SK-N-SH (cell line): Measurements from ENCODE around the gene CPED1. TPM values are rescaled to one million over a fixed set of nuclear protein-coding genes. Genes with fewer than 3 reads are reported as not detected.

Source experiments
- CTCF ChIA-PET: fragments of 300-600, 350-600 bp; formaldehyde crosslinking; extraction: SDS; loops from one replicate; lab custom pipeline; 2021; lab: Yijun Ruan, JAX
- POLR2A ChIA-PET: fragments of 350-600 bp; sonication (Branson Sonifier 250); formaldehyde crosslinking; extraction: SDS; loops from one replicate; lab custom pipeline; 2020; ENCODE audit warnings: antibody characterized with exemption, inconsistent platforms; lab: Yijun Ruan, JAX
- DNase-seq: peaks from one replicate; pipeline ENCODE4 v3.0.0; 2012
- H2AFZ ChIP-seq: fragments of 200-600 bp; sonication (generic); 2 replicates; pipeline ENCODE4 v1.8.1; 2016; ENCODE audit warnings: antibody characterized with exemption, mild to moderate bottlenecking, low read depth
- H3F3A ChIP-seq: fragments of 200-600 bp; sonication (generic); replicated peaks from 2 replicates; pipeline ENCODE3; 2016; ENCODE audit warnings: antibody characterized with exemption, mild to moderate bottlenecking; ENCODE audit not compliant: insufficient read depth
- H3K27ac ChIP-seq, 2 experiments: fragments of 200-500 bp in 1 of 2; fragments of 200-600 bp in 1 of 2; sonication (Bioruptor generic) in 1 of 2; sonication (generic), shearing (Covaris generic) in 1 of 2; 2 replicates each; pipeline versions ENCODE4 v1.5.1 to v1.6.1; 2014 to 2016; ENCODE audit warnings: low read depth in 2 of 2, inconsistent platforms in 1 of 2, low read length in 1 of 2, mild to moderate bottlenecking in 1 of 2, mixed read lengths in 1 of 2
- H3K27me3 ChIP-seq: fragments of 200-600 bp; sonication (generic), shearing (Covaris generic); 2 replicates; pipeline ENCODE4 v1.6.1; 2016; ENCODE audit warnings: mixed run types; ENCODE audit not compliant: insufficient read depth
- H3K36me3 ChIP-seq, 2 experiments: fragments of 200-500 bp in 1 of 2; fragments of 200-600 bp in 1 of 2; sonication (Bioruptor generic) in 1 of 2; sonication (generic) in 1 of 2; replicated peaks in 1 of 2; 2 replicates each; pipeline versions ENCODE3 to v1.5.1; 2014 to 2016; ENCODE audit warnings: low read length in 1 of 2, mild to moderate bottlenecking in 1 of 2; ENCODE audit not compliant: insufficient read depth in 2 of 2, control insufficient read depth in 1 of 2
- H3K4me1 ChIP-seq, 2 experiments: fragments of 200-500 bp in 1 of 2; fragments of 200-600 bp in 1 of 2; sonication (Bioruptor generic) in 1 of 2; sonication (generic), shearing (Covaris generic) in 1 of 2; 2 replicates each; pipeline versions ENCODE4 v1.5.1 to v1.6.1; 2014 to 2016; ENCODE audit warnings: low read depth in 1 of 2, low read length in 1 of 2, mixed run types in 1 of 2; ENCODE audit not compliant: insufficient read depth in 2 of 2, control insufficient read depth in 1 of 2
- H3K4me2 ChIP-seq: fragments of 200-600 bp; sonication (generic), shearing (Covaris generic); 2 replicates; pipeline ENCODE4 v1.6.1; 2017; ENCODE audit warnings: mixed run types
- H3K4me3 ChIP-seq, 2 experiments: fragments of 200-500 bp in 1 of 2; fragments of 200-600 bp in 1 of 2; sonication (Bioruptor generic) in 1 of 2; sonication (generic), shearing (Covaris generic) in 1 of 2; 2 replicates each; pipeline versions ENCODE4 v1.5.1 to v1.8.1; 2014 to 2016; ENCODE audit warnings: low read depth in 2 of 2, inconsistent platforms in 1 of 2, low read length in 1 of 2, mild to moderate bottlenecking in 1 of 2, mixed read lengths in 1 of 2, moderate library complexity in 1 of 2
- H3K79me2 ChIP-seq: fragments of 200-600 bp; sonication (generic); 2 replicates; pipeline ENCODE4 v1.8.1; 2017; ENCODE audit warnings: mild to moderate bottlenecking; ENCODE audit not compliant: insufficient read depth
- H3K9ac ChIP-seq: fragments of 200-600 bp; sonication (generic); 2 replicates; pipeline ENCODE4 v1.6.1; 2017; ENCODE audit warnings: mixed run types
- H3K9me2 ChIP-seq: fragments of 200-600 bp; sonication (generic); 2 replicates; pipeline ENCODE4 v1.6.1; 2017; ENCODE audit warnings: mixed run types
- H3K9me3 ChIP-seq: fragments of 200-600 bp; sonication (generic); 2 replicates; pipeline ENCODE4 v1.6.1; 2017; ENCODE audit warnings: mixed run types, mild to moderate bottlenecking, moderate library complexity
- H4K20me1 ChIP-seq: fragments of 200-600 bp; sonication (generic); 2 replicates; pipeline ENCODE4 v1.6.1; 2017; ENCODE audit warnings: mild to moderate bottlenecking, mixed run types; ENCODE audit not compliant: insufficient read depth
- ELF1 ChIP-seq: IDR thresholded peaks from 2 replicates; pipeline ENCODE4 v1.4.0; 2012
- EP300 ChIP-seq, 2 experiments: IDR thresholded peaks; 2 replicates each; pipeline versions ENCODE4 v1.4.0 to v1.6.1; 2012; ENCODE audit warnings: borderline replicate concordance in 1 of 2, low read depth in 1 of 2, low read length in 1 of 2
- JUND ChIP-seq: IDR thresholded peaks from 2 replicates; pipeline ENCODE4 v1.4.0; 2012
- MEF2A ChIP-seq: IDR thresholded peaks from 2 replicates; pipeline ENCODE4 v1.4.0; 2012; ENCODE audit warnings: low read depth, borderline replicate concordance
- MXI1 ChIP-seq: IDR thresholded peaks from 2 replicates; pipeline ENCODE4 v1.6.1; 2012; ENCODE audit warnings: mild to moderate bottlenecking, low read depth, low read length, improper control_type of control experiment
- POLR2AphosphoS5 ChIP-seq: IDR thresholded peaks from 2 replicates; pipeline ENCODE4 v1.6.1; 2012; ENCODE audit warnings: low read depth, low read length
- RAD21 ChIP-seq: IDR thresholded peaks from 2 replicates; pipeline ENCODE4 v1.6.1; 2012; ENCODE audit warnings: mild to moderate bottlenecking, low read length
- RXRA ChIP-seq: IDR thresholded peaks from 2 replicates; pipeline ENCODE4 v1.4.0; 2012; ENCODE audit warnings: low read depth, mild to moderate bottlenecking, borderline replicate concordance
- SMC3 ChIP-seq: IDR thresholded peaks from 2 replicates; pipeline ENCODE4 v1.6.1; 2012; ENCODE audit warnings: low read depth, low read length, improper control_type of control experiment
- TEAD4 ChIP-seq: IDR thresholded peaks from 2 replicates; pipeline ENCODE4 v1.4.0; 2012; ENCODE audit warnings: mild to moderate bottlenecking, borderline replicate concordance; ENCODE audit not compliant: insufficient read depth
- YY1 ChIP-seq: IDR thresholded peaks from 2 replicates; pipeline ENCODE4 v1.4.0; 2012; ENCODE audit warnings: low read depth, mild to moderate bottlenecking
- WGBS: methylation state at CpG from one replicate; pipeline ENCODE4 v1.1.6; 2017; ENCODE audit warnings: low lambda C conversion rate; 5-methylcytosine and 5-hydroxymethylcytosine counted together
- polyA plus RNA-seq, 3 experiments: library from polyadenylated mRNA; depleted of rRNA; stranded (reverse); fragments of >200 nt; gene quantifications; 2 replicates each; pipeline ENCODE4 v1.2.3, GENCODE V29; 2012
- TF ChIP-seq, protein P1 (sequence below): IDR thresholded peaks from 2 replicates; pipeline ENCODE4; 2012
- TF ChIP-seq, protein P2 (sequence below): IDR thresholded peaks from 2 replicates; pipeline ENCODE4 v1.6.1; 2012; ENCODE audit warnings: mild to moderate bottlenecking, low read depth, low read length, moderate library complexity
- TF ChIP-seq, protein P3 (sequence below): IDR thresholded peaks from 2 replicates; pipeline ENCODE4 v1.4.0; 2012; ENCODE audit warnings: low read depth, borderline replicate concordance
- TF ChIP-seq, protein P4 (sequence below): fragments of 150-350 bp; IDR thresholded peaks from 2 replicates; pipeline ENCODE4 v1.6.1; 2016; ENCODE audit warnings: mild to moderate bottlenecking, low read depth, low read length

Gene CPED1
- polyA plus RNA-seq, 1 of the 3 experiments (the other 2 are of a cell fraction) = 4.4 TPM

DNA sequence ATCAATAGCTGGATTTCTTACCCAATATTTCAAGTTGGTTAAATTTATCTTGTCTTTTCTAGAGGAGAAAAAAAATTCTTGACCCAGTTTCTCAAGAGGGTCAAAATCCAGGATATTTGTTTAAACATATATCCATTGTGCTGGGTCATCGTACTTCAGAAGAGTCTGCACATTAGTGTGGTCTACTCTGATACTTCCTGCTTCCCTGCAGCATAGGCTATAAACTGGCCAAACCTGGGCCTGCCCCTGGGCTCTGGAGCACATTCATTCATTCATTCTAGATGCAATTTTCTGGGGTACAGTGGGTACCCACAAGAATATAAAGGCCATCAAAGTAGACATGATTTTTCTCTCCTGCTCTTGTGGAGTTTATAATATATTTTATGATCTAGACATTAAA is 198.2 kb downstream of the CPED1 start:
- Histone ChIP-seq H2AFZ (no peak overlapping the region), H3K9ac (no peak overlapping the region), H3K4me1 (peaks cover 0 to 3% of the 10 kb centered on the region in 2 experiments; a peak in 1 of 4 replicates), H3K36me3 (no peaks in the 10 kb centered on the region), H3K9me2 (no peaks in the 10 kb centered on the region), H3F3A (no peaks in the 10 kb centered on the region), H3K27ac (no peak overlapping the region), H3K79me2 (no peaks in the 10 kb centered on the region), H3K4me3 (no peak overlapping the region), H3K9me3 (no peaks in the 10 kb centered on the region), H3K27me3 (no peaks in the 10 kb centered on the region), H4K20me1 (no peaks in the 10 kb centered on the region), H3K4me2 (no peak overlapping the region)
- CTCF ChIA-PET = interaction anchor here (1.0 kb wide), 1 partner anchor 143 kb away, joined by 4 read pairs; no protein-coding TSS in a partner anchor
- TF ChIP-seq MEF2A (no peak), RAD21 (no peak), SMC3 (no peak), YY1 (no peak), RXRA (no peak), JUND (no peak), TEAD4 (no peak), ELF1 (no peak), MXI1 (no peak), POLR2AphosphoS5 (no peak), EP300 (IDR thresholded peaks at IDR 0.05; ENCODE audit: borderline replicate concordance in 1 of 2, low read depth in 1 of 2, low read length in 1 of 2) (no peak)
- TF ChIP-seq, protein P1, sequence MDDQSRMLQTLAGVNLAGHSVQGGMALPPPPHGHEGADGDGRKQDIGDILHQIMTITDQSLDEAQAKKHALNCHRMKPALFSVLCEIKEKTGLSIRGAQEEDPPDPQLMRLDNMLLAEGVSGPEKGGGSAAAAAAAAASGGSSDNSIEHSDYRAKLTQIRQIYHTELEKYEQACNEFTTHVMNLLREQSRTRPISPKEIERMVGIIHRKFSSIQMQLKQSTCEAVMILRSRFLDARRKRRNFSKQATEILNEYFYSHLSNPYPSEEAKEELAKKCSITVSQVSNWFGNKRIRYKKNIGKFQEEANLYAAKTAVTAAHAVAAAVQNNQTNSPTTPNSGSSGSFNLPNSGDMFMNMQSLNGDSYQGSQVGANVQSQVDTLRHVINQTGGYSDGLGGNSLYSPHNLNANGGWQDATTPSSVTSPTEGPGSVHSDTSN = no peak
- TF ChIP-seq, protein P2, sequence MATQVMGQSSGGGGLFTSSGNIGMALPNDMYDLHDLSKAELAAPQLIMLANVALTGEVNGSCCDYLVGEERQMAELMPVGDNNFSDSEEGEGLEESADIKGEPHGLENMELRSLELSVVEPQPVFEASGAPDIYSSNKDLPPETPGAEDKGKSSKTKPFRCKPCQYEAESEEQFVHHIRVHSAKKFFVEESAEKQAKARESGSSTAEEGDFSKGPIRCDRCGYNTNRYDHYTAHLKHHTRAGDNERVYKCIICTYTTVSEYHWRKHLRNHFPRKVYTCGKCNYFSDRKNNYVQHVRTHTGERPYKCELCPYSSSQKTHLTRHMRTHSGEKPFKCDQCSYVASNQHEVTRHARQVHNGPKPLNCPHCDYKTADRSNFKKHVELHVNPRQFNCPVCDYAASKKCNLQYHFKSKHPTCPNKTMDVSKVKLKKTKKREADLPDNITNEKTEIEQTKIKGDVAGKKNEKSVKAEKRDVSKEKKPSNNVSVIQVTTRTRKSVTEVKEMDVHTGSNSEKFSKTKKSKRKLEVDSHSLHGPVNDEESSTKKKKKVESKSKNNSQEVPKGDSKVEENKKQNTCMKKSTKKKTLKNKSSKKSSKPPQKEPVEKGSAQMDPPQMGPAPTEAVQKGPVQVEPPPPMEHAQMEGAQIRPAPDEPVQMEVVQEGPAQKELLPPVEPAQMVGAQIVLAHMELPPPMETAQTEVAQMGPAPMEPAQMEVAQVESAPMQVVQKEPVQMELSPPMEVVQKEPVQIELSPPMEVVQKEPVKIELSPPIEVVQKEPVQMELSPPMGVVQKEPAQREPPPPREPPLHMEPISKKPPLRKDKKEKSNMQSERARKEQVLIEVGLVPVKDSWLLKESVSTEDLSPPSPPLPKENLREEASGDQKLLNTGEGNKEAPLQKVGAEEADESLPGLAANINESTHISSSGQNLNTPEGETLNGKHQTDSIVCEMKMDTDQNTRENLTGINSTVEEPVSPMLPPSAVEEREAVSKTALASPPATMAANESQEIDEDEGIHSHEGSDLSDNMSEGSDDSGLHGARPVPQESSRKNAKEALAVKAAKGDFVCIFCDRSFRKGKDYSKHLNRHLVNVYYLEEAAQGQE = no peak
- TF ChIP-seq, protein P3, sequence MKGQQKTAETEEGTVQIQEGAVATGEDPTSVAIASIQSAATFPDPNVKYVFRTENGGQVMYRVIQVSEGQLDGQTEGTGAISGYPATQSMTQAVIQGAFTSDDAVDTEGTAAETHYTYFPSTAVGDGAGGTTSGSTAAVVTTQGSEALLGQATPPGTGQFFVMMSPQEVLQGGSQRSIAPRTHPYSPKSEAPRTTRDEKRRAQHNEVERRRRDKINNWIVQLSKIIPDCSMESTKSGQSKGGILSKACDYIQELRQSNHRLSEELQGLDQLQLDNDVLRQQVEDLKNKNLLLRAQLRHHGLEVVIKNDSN = no peak
- TF ChIP-seq, protein P4, sequence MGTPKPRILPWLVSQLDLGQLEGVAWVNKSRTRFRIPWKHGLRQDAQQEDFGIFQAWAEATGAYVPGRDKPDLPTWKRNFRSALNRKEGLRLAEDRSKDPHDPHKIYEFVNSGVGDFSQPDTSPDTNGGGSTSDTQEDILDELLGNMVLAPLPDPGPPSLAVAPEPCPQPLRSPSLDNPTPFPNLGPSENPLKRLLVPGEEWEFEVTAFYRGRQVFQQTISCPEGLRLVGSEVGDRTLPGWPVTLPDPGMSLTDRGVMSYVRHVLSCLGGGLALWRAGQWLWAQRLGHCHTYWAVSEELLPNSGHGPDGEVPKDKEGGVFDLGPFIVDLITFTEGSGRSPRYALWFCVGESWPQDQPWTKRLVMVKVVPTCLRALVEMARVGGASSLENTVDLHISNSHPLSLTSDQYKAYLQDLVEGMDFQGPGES = no peak
- 77% methylated on average over 1 of the region's 1 CpG for WGBS
- DNase-seq = no peak
- POLR2A ChIA-PET = no interaction called here
